ENCODE data around the gene MATN1. TPM values are rescaled to one million over a fixed set of nuclear protein-coding genes. Genes with fewer than 3 reads are reported as not detected.
"Not testable (repeated sequence)": the region's sequence is repeated elsewhere in the genome, so short reads cannot be mapped to it uniquely, and the experiment has no call there.

MATN1 gene, protein sequence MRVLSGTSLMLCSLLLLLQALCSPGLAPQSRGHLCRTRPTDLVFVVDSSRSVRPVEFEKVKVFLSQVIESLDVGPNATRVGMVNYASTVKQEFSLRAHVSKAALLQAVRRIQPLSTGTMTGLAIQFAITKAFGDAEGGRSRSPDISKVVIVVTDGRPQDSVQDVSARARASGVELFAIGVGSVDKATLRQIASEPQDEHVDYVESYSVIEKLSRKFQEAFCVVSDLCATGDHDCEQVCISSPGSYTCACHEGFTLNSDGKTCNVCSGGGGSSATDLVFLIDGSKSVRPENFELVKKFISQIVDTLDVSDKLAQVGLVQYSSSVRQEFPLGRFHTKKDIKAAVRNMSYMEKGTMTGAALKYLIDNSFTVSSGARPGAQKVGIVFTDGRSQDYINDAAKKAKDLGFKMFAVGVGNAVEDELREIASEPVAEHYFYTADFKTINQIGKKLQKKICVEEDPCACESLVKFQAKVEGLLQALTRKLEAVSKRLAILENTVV
- total RNA-seq (0.71 TPM), polyA plus RNA-seq (ENCODE audit: insufficient read depth in 1 of 8, insufficient read length in 8 of 8, low replicate concordance in 1 of 8) (1 to 10 TPM in 4 of 8 donors, under 1 TPM in 4; 0.77 to 2.1 (median 1.0) TPM)
- long read RNA-seq, donor 1 = 0 reads
- long read RNA-seq, donor 2 = 0 reads
- long read RNA-seq, donor 3 = 0 reads
- long read RNA-seq, donor 4 = 0 reads
- long read RNA-seq, donor 5 = 0 reads
- long read RNA-seq, donor 6 = 0 reads
- long read RNA-seq, donor 7 = 0 reads
- long read RNA-seq, donor 8, partial matches to known transcripts = 0 of 1 reads
- long read RNA-seq, donor 8, other reads (novel, unspliced or antisense) = 0 of 1 reads
- long read RNA-seq, donor 9 = 0 reads
- long read RNA-seq, donor 10 = 0 reads
- long read RNA-seq, donor 11 = 0 reads

DNA sequence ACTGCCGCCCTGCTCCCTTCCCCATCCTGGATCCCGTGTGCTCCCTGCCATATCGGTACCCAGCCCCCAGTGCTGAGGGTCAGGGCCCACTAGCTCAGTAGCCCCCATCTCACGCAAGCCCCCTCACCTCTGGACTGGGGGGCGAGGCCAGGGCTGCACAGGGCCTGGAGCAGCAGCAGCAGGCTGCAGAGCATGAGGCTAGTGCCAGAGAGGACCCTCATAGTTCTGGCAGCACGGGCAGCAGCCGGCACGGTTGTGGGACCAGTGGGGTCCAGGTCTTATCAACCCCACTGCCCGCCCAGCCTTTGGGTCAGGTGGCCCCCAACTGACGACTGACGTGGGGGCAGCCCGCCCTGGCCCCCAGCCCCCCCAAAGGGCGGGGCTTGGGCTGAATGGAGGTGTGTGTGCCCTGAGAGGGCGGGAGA is at the start of gene MATN1:
Gene MATN1 (minus strand): TSS at position 255 of the 425 bp plus-strand sequence. CDS start 34 bp downstream, at position 221.
- peaks cover 27% of the 10 kb centered on the region for H3K4me1 ChIP-seq (ENCODE audit: control insufficient read depth, insufficient read depth, low read length)
- WGBS (ENCODE audit: insufficient coverage) = 88% methylated on average over 10 of the region's 14 CpGs
- H3K4me3 ChIP-seq (ENCODE audit: low read length) = no peak within 1 kb of the TSS
- no peaks in the 10 kb centered on the region for H3K27me3 ChIP-seq (ENCODE audit: control insufficient read depth, insufficient read depth, low read length)
- no peaks in the 10 kb centered on the region for H3K9me3 ChIP-seq (replicated peaks; ENCODE audit: control insufficient read depth, low read depth, low read length)
- no peak for DNase-seq
- H3K36me3 ChIP-seq (ENCODE audit: control insufficient read depth, insufficient read depth, low read length) = no peaks in the 10 kb centered on the region
- no peak within 1 kb of the TSS for H3K27ac ChIP-seq (ENCODE audit: low read length)

DNA sequence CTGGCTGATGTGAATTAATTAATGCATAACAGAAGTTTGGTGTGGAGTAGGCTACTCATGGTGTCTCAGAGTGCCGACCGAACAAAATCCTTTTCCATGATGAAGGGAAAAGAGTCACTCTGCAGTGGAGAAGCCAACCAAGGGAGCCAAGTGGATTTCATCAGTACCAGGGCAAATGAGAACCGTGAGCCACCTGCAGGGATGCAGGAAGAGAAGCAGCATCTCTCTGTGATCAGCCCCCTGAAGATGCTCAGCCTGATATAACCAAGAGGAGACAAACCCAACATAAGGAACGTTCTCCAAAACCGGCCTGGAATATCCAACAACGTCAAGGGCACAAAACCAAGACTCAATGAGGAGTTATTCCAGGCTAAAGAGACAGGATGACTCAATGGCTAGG is 47.6 kb upstream of the MATN1 start:
- H3K36me3 ChIP-seq (ENCODE audit: control insufficient read depth, insufficient read depth, low read length) = no peaks in the 10 kb centered on the region
- 77% methylated on average over 4 of the region's 6 CpGs for WGBS (ENCODE audit: insufficient coverage)
- no peaks in the 10 kb centered on the region for H3K27me3 ChIP-seq (ENCODE audit: control insufficient read depth, insufficient read depth, low read length)
- DNase-seq = no peak
- H3K27ac ChIP-seq (ENCODE audit: low read length) = no peak overlapping the region
- no peaks in the 10 kb centered on the region for H3K9me3 ChIP-seq (replicated peaks; ENCODE audit: control insufficient read depth, low read depth, low read length)
- no peak overlapping the region for H3K4me3 ChIP-seq (ENCODE audit: low read length)
- H3K4me1 ChIP-seq (ENCODE audit: control insufficient read depth, insufficient read depth, low read length) = peaks cover 19% of the 10 kb centered on the region

DNA sequence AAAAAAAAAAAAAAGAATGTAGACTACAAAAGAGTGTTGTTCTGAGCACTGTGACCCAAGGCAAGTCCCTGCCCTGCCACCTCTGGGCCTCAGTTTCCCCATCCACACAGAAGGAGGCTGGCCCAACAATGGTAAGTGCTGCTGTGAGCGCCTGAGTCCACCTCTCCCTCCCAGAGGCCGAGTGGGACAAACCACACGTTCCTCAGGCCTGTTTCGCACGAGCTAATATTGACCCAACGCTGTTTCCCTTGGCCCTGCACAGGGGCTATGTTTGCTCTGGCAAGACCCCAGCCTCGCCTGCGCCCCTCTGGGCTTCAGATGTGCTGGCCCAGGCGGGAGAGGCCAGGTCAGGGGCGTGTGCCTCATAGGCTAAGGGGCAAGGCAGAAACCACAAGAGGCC is 46.8 kb upstream of the MATN1 start:
- WGBS (ENCODE audit: insufficient coverage) = 79% methylated on average over 2 of the region's 10 CpGs
- no peak for DNase-seq
- Histone ChIP-seq H3K4me3 (ENCODE audit: low read length) (no peak overlapping the region), H3K4me1 (ENCODE audit: control insufficient read depth, insufficient read depth, low read length) (peaks cover 15% of the 10 kb centered on the region), H3K9me3 (replicated peaks; ENCODE audit: control insufficient read depth, low read depth, low read length) (no peaks in the 10 kb centered on the region), H3K27me3 (ENCODE audit: control insufficient read depth, insufficient read depth, low read length) (no peaks in the 10 kb centered on the region), H3K27ac (ENCODE audit: low read length) (no peak overlapping the region), H3K36me3 (ENCODE audit: control insufficient read depth, insufficient read depth, low read length) (no peaks in the 10 kb centered on the region)

DNA sequence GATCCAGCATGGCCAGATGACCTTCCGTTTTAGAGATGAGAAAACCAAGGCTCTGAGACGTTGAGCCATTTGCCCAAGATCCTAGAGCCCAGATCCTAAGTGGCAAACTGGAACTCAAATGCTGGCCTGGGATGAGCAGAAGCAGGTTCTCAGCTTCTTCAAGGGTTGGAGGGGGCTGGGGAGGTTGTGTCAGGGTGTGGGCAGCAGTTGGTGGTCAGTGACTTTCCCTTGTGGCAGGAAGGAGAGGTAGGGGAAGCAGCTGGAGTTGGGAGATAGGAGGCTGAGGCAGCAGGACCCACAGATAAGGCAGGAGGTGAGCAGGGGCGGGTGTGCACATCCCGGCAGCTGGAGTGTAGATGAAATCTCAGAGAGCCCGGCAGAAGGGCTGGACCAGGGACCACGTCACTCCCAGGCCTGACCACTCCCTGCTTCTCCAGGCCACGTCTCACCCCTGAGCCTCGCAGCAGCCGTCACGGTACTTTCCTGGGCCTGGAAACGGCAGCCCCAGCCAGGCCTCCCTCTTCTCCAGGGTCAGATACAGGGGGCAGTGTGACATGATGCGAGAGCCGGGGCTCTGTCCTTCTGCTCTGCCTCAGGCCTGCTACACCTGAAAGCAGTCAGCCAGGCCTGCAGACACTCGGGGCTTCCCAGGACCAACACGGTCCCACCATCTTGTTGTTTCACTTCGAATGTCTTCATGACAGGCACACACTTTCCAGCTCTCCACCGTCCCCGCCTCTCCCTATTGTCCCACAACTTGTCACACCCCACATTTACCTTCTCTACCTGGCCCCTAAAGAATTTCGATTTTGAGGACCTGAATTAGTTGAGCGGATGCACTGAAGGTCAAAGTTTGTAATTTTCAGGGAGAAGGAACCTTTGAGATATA is 45.7 kb upstream of the MATN1 start:
- Histone ChIP-seq H3K27ac (ENCODE audit: low read length) (no peak overlapping the region), H3K36me3 (ENCODE audit: control insufficient read depth, insufficient read depth, low read length) (no peaks in the 10 kb centered on the region), H3K27me3 (ENCODE audit: control insufficient read depth, insufficient read depth, low read length) (no peaks in the 10 kb centered on the region), H3K4me1 (ENCODE audit: control insufficient read depth, insufficient read depth, low read length) (peaks cover 15% of the 10 kb centered on the region), H3K9me3 (replicated peaks; ENCODE audit: control insufficient read depth, low read depth, low read length) (no peaks in the 10 kb centered on the region), H3K4me3 (ENCODE audit: low read length) (no peak overlapping the region)
- DNase-seq = no peak
- WGBS (ENCODE audit: insufficient coverage) = 69% methylated on average over 18 of the region's 20 CpGs

DNA sequence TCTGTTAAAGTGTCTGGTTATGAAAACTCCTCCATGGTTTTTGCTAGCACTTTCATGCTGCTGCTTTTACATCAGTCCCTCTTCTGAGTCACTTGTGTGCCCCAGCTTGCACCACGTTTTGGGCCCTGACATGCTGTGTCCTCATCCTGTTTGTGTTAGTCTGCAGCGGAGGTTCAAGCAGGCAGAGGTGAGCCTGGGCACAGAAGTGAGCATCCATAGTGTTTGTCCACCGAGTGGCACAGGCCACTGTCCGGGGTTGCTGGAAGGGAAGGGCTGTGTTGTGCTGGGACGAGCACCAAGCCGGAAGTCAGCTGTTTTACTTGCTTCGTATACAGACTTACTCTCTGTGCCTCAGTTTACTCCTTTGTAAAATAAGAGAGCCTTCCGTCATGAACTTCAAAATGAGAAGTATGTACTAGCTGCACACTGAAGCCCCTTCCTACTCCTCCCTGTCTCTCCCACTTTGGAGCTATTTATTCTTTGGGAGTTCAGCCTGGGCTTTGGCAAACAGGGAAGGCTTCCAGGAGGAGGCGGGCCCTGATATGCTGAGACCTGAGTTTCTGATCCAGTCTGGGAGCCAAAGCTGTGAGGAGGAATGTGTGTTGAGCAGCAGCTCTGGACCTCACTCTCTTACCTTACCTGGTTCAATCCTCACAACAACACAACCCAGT is 44.9 kb upstream of the MATN1 start:
- Histone ChIP-seq H3K27ac (ENCODE audit: low read length) (no peak overlapping the region), H3K9me3 (replicated peaks; ENCODE audit: control insufficient read depth, low read depth, low read length) (no peaks in the 10 kb centered on the region), H3K4me1 (ENCODE audit: control insufficient read depth, insufficient read depth, low read length) (peaks cover 19% of the 10 kb centered on the region), H3K4me3 (ENCODE audit: low read length) (no peak overlapping the region), H3K36me3 (ENCODE audit: control insufficient read depth, insufficient read depth, low read length) (no peaks in the 10 kb centered on the region), H3K27me3 (ENCODE audit: control insufficient read depth, insufficient read depth, low read length) (no peaks in the 10 kb centered on the region)
- no peak for DNase-seq
- WGBS (ENCODE audit: insufficient coverage) = 69% methylated on average over 3 of the region's 9 CpGs

DNA sequence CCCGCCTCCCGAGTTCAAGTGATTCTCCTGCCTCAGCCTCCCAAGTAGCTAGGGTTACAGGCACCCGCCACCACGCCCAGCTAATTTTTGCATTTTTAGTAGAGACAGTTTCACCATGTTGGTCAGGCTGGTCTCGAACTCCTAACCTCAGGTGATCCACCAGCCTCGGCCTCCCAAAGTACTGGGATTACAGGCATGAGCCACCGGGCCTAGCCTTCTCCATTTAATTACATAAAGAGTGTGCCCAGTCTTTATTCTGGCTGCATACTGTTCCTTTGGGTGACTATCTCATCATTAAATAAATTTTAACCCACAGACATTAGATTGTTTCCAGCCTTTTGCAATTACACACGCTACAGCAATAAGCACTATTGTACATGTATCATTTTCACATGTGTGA is 43.6 kb upstream of the MATN1 start:
- WGBS (ENCODE audit: insufficient coverage) = 95% methylated on average over 4 of the region's 8 CpGs

DNA sequence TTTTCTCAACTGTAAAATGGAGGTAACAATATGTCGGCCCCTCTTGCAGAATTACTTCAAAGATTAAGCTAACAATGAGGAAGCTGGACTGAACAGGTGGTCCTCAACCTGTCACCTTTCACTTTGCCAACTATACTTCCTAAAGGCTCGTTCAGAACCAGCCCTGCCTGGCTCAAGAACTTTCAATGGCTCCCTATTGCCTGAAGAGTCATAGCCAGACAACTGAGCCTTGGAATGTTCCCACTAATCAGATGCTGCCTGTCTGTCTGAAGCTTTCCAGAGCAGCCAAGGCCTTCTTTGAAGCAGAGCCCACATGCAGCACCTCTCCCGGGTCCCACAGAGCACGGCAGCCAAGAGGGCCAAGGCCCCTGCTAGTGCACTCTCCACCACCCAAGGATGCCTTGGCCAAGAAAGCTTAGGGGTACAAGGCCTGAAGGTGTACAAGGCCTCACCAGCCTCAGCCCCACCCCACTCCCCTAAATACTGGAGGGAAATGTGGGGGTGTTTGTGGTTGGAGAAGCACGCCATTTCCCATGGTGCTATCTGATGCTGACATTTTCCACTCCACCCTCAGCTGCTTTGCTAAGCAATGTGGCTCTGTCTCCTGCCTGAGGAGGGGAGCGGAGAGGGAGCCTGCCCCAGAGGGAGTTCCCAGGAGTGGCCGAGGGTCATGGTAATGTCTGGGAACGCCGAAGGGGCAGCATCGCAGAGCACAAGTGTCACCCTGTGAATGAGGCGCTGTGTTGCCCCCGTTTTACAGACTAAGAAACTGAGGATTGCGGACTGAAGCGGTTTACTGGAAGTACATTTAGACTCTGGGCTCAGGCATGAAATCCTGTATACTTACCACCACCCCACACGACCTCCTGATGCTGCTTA is 42.4 kb upstream of the MATN1 start:
- no peaks in the 10 kb centered on the region for H3K27me3 ChIP-seq (ENCODE audit: control insufficient read depth, insufficient read depth, low read length)
- H3K9me3 ChIP-seq (replicated peaks; ENCODE audit: control insufficient read depth, low read depth, low read length) = no peaks in the 10 kb centered on the region
- peaks cover 44% of the 10 kb centered on the region for H3K4me1 ChIP-seq (ENCODE audit: control insufficient read depth, insufficient read depth, low read length)
- H3K36me3 ChIP-seq (ENCODE audit: control insufficient read depth, insufficient read depth, low read length) = no peaks in the 10 kb centered on the region
- H3K4me3 ChIP-seq (ENCODE audit: low read length) = no peak overlapping the region
- no peak for DNase-seq
- no peak overlapping the region for H3K27ac ChIP-seq (ENCODE audit: low read length)
- 74% methylated on average over 5 of the region's 15 CpGs for WGBS (ENCODE audit: insufficient coverage)

More for the DNA sequence above, 43.6 kb upstream of the MATN1 start:
- not testable (repeated sequence) for H3K4me3 ChIP-seq (ENCODE audit: low read length); DNase-seq; H3K36me3 ChIP-seq (ENCODE audit: control insufficient read depth, insufficient read depth, low read length); H3K27ac ChIP-seq (ENCODE audit: low read length); H3K27me3 ChIP-seq (ENCODE audit: control insufficient read depth, insufficient read depth, low read length); H3K9me3 ChIP-seq (replicated peaks; ENCODE audit: control insufficient read depth, low read depth, low read length)
- peaks cover 33% of the 10 kb centered on the region for H3K4me1 ChIP-seq (ENCODE audit: control insufficient read depth, insufficient read depth, low read length)

DNA sequence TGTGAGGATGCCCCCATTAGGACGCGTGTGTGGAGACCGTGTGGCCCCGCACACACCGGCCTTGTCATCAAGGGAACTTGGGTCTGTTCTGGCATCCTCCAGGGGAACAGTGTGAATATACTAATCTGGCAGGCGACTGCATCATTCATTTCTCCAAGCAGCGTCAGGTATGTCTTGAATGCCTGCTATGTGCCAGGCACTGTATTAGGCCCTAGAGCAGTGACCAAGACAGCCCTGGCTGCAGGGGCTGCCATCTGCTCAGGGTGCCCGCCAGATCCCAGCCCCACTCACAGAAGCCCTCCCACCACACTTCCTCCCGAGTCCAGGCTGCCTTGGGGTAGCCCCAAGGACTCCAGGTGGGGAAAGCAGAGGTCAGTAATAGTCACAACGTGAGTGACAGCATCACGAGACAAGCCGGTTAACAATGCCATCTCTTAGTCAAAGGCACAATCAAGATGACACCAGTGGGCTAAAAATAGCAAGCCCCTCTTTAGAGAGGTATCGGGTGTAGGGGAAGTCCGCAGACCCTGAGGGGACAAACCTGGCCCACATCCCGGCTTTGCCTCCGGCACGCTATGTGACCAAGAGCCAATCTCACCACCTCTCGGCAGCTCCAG is 41.7 kb upstream of the MATN1 start:
- DNase-seq = no peak
- H3K4me3 ChIP-seq (ENCODE audit: low read length) = no peak overlapping the region
- peaks cover 51% of the 10 kb centered on the region for H3K4me1 ChIP-seq (ENCODE audit: control insufficient read depth, insufficient read depth, low read length)
- no peaks in the 10 kb centered on the region for H3K9me3 ChIP-seq (replicated peaks; ENCODE audit: control insufficient read depth, low read depth, low read length)
- no peaks in the 10 kb centered on the region for H3K27me3 ChIP-seq (ENCODE audit: control insufficient read depth, insufficient read depth, low read length)
- H3K27ac ChIP-seq (ENCODE audit: low read length) = peak overlapping the region; percentile 0
- H3K36me3 ChIP-seq (ENCODE audit: control insufficient read depth, insufficient read depth, low read length) = no peaks in the 10 kb centered on the region
- 82% methylated on average over 10 of the region's 18 CpGs for WGBS (ENCODE audit: insufficient coverage)

Measured in muscle of leg (tissue), 16 donors.